ENCODE measurements around the gene SPAG6. TPM values are rescaled to one million over a fixed set of nuclear protein-coding genes. Genes with fewer than 3 reads are reported as not detected.
A peak's percentile ranks its signal among the peaks of the same experiment; 100 is the strongest.

Gene SPAG6
- total and polyA plus RNA-seq, 2 experiments from 2014 or later = 0.21 TPM; not detected in 1

DNA sequence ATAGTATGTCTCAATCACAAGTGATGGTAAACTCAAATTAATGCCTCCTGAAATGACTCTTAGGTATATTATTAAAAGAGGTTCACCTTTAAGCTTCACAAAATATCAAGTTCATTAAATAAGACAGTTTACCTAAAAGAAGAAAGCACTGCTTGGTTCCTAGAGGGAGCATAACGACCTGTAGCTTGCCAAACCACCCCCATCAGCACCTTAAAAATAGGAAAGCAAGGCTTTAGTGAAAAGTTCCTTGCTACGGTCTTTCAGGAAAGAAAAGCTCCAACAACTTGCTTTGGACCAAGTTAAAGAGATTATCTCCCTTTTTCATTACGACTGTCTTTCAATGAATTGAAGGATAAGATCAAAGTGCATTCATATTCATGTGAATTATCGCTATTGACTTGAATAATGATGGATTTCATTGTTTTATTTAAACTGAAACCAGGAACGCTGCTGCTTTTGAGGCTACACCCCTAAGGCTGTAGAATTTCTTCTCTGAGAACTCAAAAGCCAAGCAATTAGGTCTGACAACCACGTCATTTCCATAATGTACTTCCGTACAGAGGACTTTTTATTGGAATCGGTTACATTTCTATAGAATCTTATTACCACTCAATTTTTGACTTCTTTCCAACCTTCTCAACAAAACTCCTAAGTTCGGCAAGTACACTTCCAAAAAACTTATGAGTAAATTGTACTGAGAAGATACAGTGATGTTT is 7.0 kb upstream of the SPAG6 start:
- peak; percentile 34 for DNase-seq (ENCODE audit: low spot score)
- H3K27ac ChIP-seq (ENCODE audit: low read depth) = no peak overlapping the region
- Mint-ChIP-seq H3K9me3 (peaks cover 3% of the 10 kb centered on the region; the same call in 2 of the 3 replicates), H3K27ac (no peak overlapping the region), H3K4me3 (no peak overlapping the region), H3K4me1 (peaks cover 22% of the 10 kb centered on the region), H3K27me3 (ENCODE audit: insufficient read depth, low read depth, poor library complexity) (peaks cover 94% of the 10 kb centered on the region), H3K36me3 (ENCODE audit: low read depth) (no peaks in the 10 kb centered on the region; the same call in 2 of the 3 replicates)
- no peak overlapping the region for H3K4me3 ChIP-seq
- peaks cover 24% of the 10 kb centered on the region for H3F3A ChIP-seq (replicated peaks; ENCODE audit: low read depth)
- H3K79me2 ChIP-seq (replicated peaks; ENCODE audit: insufficient read depth) = no peaks in the 10 kb centered on the region
- H4K20me1 ChIP-seq (replicated peaks; ENCODE audit: insufficient read depth) = peaks cover 23% of the 10 kb centered on the region; the same call in 1 of the 2 replicates
- peaks cover 37% of the 10 kb centered on the region for H3K4me1 ChIP-seq (ENCODE audit: insufficient read depth)
- no peaks in the 10 kb centered on the region for H3K36me3 ChIP-seq (ENCODE audit: insufficient read depth)
- H3K9me2 ChIP-seq (ENCODE audit: insufficient read depth) = no peaks in the 10 kb centered on the region
- H3K27me3 ChIP-seq (ENCODE audit: insufficient read depth) = peaks cover 100% of the 10 kb centered on the region
- no peak for ATAC-seq
- no peak overlapping the region; the same call in 1 of the 2 replicates for H3K4me2 ChIP-seq
- TF ChIP-seq ZNF331 (CRISPR knock-in tag; IDR thresholded peaks at IDR 0.05; ENCODE audit: low read depth) (no peak), EZH2 (IDR thresholded peaks at IDR 0.05; ENCODE audit: low read depth, unreplicated experiment) (peak; percentile 45), EZH2phosphoT487 (IDR thresholded peaks at IDR 0.05; ENCODE audit: unreplicated experiment) (peak; percentile 52)
- H2AFZ ChIP-seq = no peak overlapping the region

- H3K4me2 ChIP-seq = no peak overlapping the region
- no peaks in the 10 kb centered on the region for H3K79me2 ChIP-seq (replicated peaks; ENCODE audit: insufficient read depth)
- H3F3A ChIP-seq (replicated peaks; ENCODE audit: low read depth) = peaks cover 22% of the 10 kb centered on the region
- Mint-ChIP-seq H3K4me1 (peaks cover 18% of the 10 kb centered on the region), H3K27ac (no peak overlapping the region), H3K9me3 (no peaks in the 10 kb centered on the region; the same call in 2 of the 3 replicates), H3K4me3 (no peak overlapping the region), H3K36me3 (ENCODE audit: low read depth) (no peaks in the 10 kb centered on the region), H3K27me3 (ENCODE audit: insufficient read depth, low read depth, poor library complexity) (peaks cover 94% of the 10 kb centered on the region)
- peaks cover 100% of the 10 kb centered on the region for H3K27me3 ChIP-seq (ENCODE audit: insufficient read depth)
- no peaks in the 10 kb centered on the region for H3K36me3 ChIP-seq (ENCODE audit: insufficient read depth)
- H3K4me1 ChIP-seq (ENCODE audit: insufficient read depth) = peaks cover 32% of the 10 kb centered on the region
- ATAC-seq (no peak), DNase-seq (ENCODE audit: low spot score) (no peak)
- H3K27ac ChIP-seq (ENCODE audit: low read depth) = no peak overlapping the region
- no peak overlapping the region for H2AFZ ChIP-seq
- H4K20me1 ChIP-seq (replicated peaks; ENCODE audit: insufficient read depth) = peaks cover 22% of the 10 kb centered on the region
- H3K9me2 ChIP-seq (ENCODE audit: insufficient read depth) = no peaks in the 10 kb centered on the region
- no peak overlapping the region for H3K4me3 ChIP-seq
- TF ChIP-seq, protein P1, sequence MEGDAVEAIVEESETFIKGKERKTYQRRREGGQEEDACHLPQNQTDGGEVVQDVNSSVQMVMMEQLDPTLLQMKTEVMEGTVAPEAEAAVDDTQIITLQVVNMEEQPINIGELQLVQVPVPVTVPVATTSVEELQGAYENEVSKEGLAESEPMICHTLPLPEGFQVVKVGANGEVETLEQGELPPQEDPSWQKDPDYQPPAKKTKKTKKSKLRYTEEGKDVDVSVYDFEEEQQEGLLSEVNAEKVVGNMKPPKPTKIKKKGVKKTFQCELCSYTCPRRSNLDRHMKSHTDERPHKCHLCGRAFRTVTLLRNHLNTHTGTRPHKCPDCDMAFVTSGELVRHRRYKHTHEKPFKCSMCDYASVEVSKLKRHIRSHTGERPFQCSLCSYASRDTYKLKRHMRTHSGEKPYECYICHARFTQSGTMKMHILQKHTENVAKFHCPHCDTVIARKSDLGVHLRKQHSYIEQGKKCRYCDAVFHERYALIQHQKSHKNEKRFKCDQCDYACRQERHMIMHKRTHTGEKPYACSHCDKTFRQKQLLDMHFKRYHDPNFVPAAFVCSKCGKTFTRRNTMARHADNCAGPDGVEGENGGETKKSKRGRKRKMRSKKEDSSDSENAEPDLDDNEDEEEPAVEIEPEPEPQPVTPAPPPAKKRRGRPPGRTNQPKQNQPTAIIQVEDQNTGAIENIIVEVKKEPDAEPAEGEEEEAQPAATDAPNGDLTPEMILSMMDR (conservative IDR thresholded peaks at IDR 0.05; ENCODE audit: low read depth in 2 of 2) = no peak
- TF ChIP-seq ZNF462 (CRISPR knock-in tag; IDR thresholded peaks at IDR 0.05) (no peak), ZNF331 (CRISPR knock-in tag; IDR thresholded peaks at IDR 0.05; ENCODE audit: low read depth) (no peak), EZH2 (IDR thresholded peaks at IDR 0.05; ENCODE audit: low read depth, unreplicated experiment) (peak; percentile 37), STAT1 (IDR thresholded peaks at IDR 0.05; ENCODE audit: unreplicated experiment) (no peak)
- TF ChIP-seq, protein P2, sequence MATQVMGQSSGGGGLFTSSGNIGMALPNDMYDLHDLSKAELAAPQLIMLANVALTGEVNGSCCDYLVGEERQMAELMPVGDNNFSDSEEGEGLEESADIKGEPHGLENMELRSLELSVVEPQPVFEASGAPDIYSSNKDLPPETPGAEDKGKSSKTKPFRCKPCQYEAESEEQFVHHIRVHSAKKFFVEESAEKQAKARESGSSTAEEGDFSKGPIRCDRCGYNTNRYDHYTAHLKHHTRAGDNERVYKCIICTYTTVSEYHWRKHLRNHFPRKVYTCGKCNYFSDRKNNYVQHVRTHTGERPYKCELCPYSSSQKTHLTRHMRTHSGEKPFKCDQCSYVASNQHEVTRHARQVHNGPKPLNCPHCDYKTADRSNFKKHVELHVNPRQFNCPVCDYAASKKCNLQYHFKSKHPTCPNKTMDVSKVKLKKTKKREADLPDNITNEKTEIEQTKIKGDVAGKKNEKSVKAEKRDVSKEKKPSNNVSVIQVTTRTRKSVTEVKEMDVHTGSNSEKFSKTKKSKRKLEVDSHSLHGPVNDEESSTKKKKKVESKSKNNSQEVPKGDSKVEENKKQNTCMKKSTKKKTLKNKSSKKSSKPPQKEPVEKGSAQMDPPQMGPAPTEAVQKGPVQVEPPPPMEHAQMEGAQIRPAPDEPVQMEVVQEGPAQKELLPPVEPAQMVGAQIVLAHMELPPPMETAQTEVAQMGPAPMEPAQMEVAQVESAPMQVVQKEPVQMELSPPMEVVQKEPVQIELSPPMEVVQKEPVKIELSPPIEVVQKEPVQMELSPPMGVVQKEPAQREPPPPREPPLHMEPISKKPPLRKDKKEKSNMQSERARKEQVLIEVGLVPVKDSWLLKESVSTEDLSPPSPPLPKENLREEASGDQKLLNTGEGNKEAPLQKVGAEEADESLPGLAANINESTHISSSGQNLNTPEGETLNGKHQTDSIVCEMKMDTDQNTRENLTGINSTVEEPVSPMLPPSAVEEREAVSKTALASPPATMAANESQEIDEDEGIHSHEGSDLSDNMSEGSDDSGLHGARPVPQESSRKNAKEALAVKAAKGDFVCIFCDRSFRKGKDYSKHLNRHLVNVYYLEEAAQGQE (IDR thresholded peaks at IDR 0.05; ENCODE audit: unreplicated experiment) = no peak
Observed at GRCh38 chr10:22338931-22339330, 6.4 kb upstream of the SPAG6 start.
